Peyer's patch (tissue), 4 donors: Measurements from ENCODE around the gene NPTXR.

Experiments used
- CTCF ChIP-seq, 6 experiments: fragments of 450-650 bp in 4 of 6; fragments of 200-600 bp in 2 of 6; sonication (generic) in 1 of 6; IDR thresholded peaks; one replicate each; pipeline ENCODE4 v1.5.1; 2017 to 2019; ENCODE audit warnings: antibody characterized with exemption in 6 of 6, mild to moderate bottlenecking in 3 of 6, moderate library complexity in 1 of 6
- POLR2A ChIP-seq, 2 donors: fragments of 450-650 bp; IDR thresholded peaks; one replicate each; pipeline ENCODE4 v1.5.1; 2017; ENCODE audit warnings: antibody characterized with exemption in 2 of 2, mild to moderate bottlenecking in 2 of 2, moderate library complexity in 2 of 2

DNA sequence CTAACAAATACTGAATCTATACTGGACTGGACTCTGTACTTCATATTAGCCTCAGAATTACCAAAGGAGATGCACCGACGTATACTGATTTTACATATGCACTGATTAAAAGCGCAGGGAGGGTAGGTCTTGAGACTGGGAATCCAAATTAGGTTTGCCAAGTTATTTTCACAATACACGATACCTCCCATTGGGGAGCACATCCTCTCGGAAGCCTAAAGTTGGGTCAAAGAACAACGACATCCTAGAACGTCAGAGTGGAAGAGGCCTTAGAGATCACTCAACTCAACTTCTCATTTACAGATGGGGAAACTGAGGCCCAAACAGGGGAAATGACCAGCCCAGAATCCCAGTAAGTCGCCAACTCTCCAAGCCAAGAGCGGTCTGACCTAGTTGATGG is 50.5 kb downstream of the NPTXR start:
- no peak for TF ChIP-seq CTCF (IDR thresholded peaks at IDR 0.05)
- no peak for TF ChIP-seq POLR2A (IDR thresholded peaks at IDR 0.05)
